ENCODE results near the gene EXOC4.

GRCh38 chr7:133770863-133771492, 518.1 kb downstream of the EXOC4 start:
- TF ChIP-seq CTCF (IDR thresholded peaks at IDR 0.05) (no peak), POLR2AphosphoS5 (IDR thresholded peaks at IDR 0.05) (no peak), POLR2A (IDR thresholded peaks at IDR 0.05) (no peak)
